GM12865 (cell line): Measurements from ENCODE around the gene NT5DC1.

Experiments
- DNase-seq: peaks from one replicate; pipeline ENCODE4 v3.0.0; 2010; ENCODE audit warnings: low read depth
- H3K4me3 ChIP-seq: 2 replicates; pipeline ENCODE4 v1.5.1; 2011; ENCODE audit warnings: mild to moderate bottlenecking, low read depth, low read length, control low read depth
- CTCF ChIP-seq: IDR thresholded peaks from 2 replicates; pipeline ENCODE4 v1.5.1; 2011; ENCODE audit warnings: low read length, control low read depth, low read depth, inconsistent platforms; ENCODE audit not compliant: insufficient read depth; ENCODE audit errors: missing control alignments

The NT5DC1 gene

GRCh38 chr6:116159782-116160524 is 59.3 kb downstream of the NT5DC1 start:
- no peak for TF ChIP-seq CTCF
- no peak for DNase-seq
- H3K4me3 ChIP-seq, result no peak overlapping the region

GRCh38 chr6:116165596-116165995 is 64.9 kb downstream of the NT5DC1 start:
- peak; percentile 37 for DNase-seq
- no peak overlapping the region for H3K4me3 ChIP-seq
- TF ChIP-seq CTCF, result no peak

- no peak overlapping the region for H3K4me3 ChIP-seq
- no peak for TF ChIP-seq CTCF
- no peak for DNase-seq
Measured at GRCh38 chr6:116166369-116166768, 65.7 kb downstream of the NT5DC1 start.

- no peak for DNase-seq
- no peak for TF ChIP-seq CTCF
- H3K4me3 ChIP-seq, result no peak overlapping the region
Measured at GRCh38 chr6:116168148-116168547, 67.5 kb downstream of the NT5DC1 start.

- no peak for DNase-seq
- no peak for TF ChIP-seq CTCF
- no peak overlapping the region for H3K4me3 ChIP-seq
Measured at GRCh38 chr6:116169880-116170279, 69.2 kb downstream of the NT5DC1 start.

- no peak for TF ChIP-seq CTCF
- H3K4me3 ChIP-seq, result no peak overlapping the region
- DNase-seq, result no peak
Measured at GRCh38 chr6:116170358-116171057, 69.9 kb downstream of the NT5DC1 start.
